GM23338 (cell line): ENCODE measurements around the gene SOS1. TPM values are rescaled to one million over a fixed set of nuclear protein-coding genes. Genes with fewer than 3 reads are reported as not detected.

Experiments used
- ATAC-seq: fragments of 200-7000 bp; cut with Tn5 transposase; 3 replicates; pipeline ENCODE4 v1.9.1; 2020
- DNase-seq: peaks from one replicate; pipeline ENCODE4 v3.0.0-alpha.2; 2015; ENCODE audit warnings: low spot score
- H2AFZ ChIP-seq: fragments of 200-600 bp; sonication (generic); 2 replicates; pipeline ENCODE4 v1.8.0; 2016; ENCODE audit warnings: antibody characterized with exemption, mild to moderate bottlenecking, moderate library complexity
- H3F3A ChIP-seq: fragments of 200-600 bp; sonication (generic); replicated peaks from 2 replicates; pipeline ENCODE4 v1.8.0; 2017; ENCODE audit warnings: antibody characterized with exemption, mixed run types, low read depth
- H3K27ac ChIP-seq: fragments of 200-600 bp; sonication (generic); 2 replicates; pipeline ENCODE4 v1.6.1; 2016; ENCODE audit warnings: low read depth
- H3K27me3 ChIP-seq: fragments of 200-600 bp; sonication (generic); 2 replicates; pipeline ENCODE4 v1.8.0; 2016; ENCODE audit warnings: mild to moderate bottlenecking, mixed run types, moderate library complexity; ENCODE audit not compliant: insufficient read depth
- H3K36me3 ChIP-seq: fragments of 200-600 bp; sonication (generic); 2 replicates; pipeline ENCODE4 v1.8.0; 2016; ENCODE audit warnings: mild to moderate bottlenecking; ENCODE audit not compliant: insufficient read depth
- H3K4me1 ChIP-seq: fragments of 200-600 bp; sonication (generic); 2 replicates; pipeline ENCODE4 v1.8.0; 2016; ENCODE audit warnings: mild to moderate bottlenecking, moderate library complexity; ENCODE audit not compliant: insufficient read depth
- H3K4me2 ChIP-seq: fragments of 200-600 bp; sonication (generic); 2 replicates; pipeline ENCODE4 v1.7.1; 2017; ENCODE audit warnings: mixed run types
- H3K4me3 ChIP-seq: fragments of 200-600 bp; sonication (generic); 2 replicates; pipeline ENCODE4 v1.6.1; 2016; ENCODE audit warnings: mixed run types
- H3K79me2 ChIP-seq: fragments of 200-600 bp; sonication (generic); replicated peaks from 2 replicates; pipeline ENCODE4 v1.8.0; 2017; ENCODE audit warnings: mild to moderate bottlenecking; ENCODE audit not compliant: insufficient read depth
- H3K9me2 ChIP-seq: fragments of 200-600 bp; sonication (generic); 2 replicates; pipeline ENCODE4 v1.8.0; 2017; ENCODE audit not compliant: insufficient read depth
- H4K20me1 ChIP-seq: fragments of 200-600 bp; sonication (generic); replicated peaks from 2 replicates; pipeline ENCODE4 v1.8.0; 2017; ENCODE audit warnings: mild to moderate bottlenecking; ENCODE audit not compliant: insufficient read depth
- H3K27ac Mint-ChIP-seq: 2 replicates; pipeline ENCODE4 v1.8.0; 2020; ENCODE audit warnings: inconsistent platforms, mild to moderate bottlenecking, moderate library complexity, mixed read lengths
- H3K27me3 Mint-ChIP-seq: 3 replicates; pipeline ENCODE4 v1.8.0; 2022; ENCODE audit warnings: low read depth, mild to moderate bottlenecking, moderate library complexity, mixed read lengths, inconsistent platforms; ENCODE audit not compliant: insufficient read depth, poor library complexity
- H3K36me3 Mint-ChIP-seq: 3 replicates; pipeline ENCODE4 v1.8.0; 2021; ENCODE audit warnings: low read depth, mild to moderate bottlenecking, inconsistent platforms, moderate library complexity, mixed read lengths
- H3K4me1 Mint-ChIP-seq: 3 replicates; pipeline ENCODE4 v1.8.0; 2020; ENCODE audit warnings: mild to moderate bottlenecking, inconsistent platforms, mixed read lengths
- H3K4me3 Mint-ChIP-seq: 3 replicates; pipeline ENCODE4 v1.8.0; 2021; ENCODE audit warnings: moderate library complexity, mild to moderate bottlenecking, inconsistent platforms, mixed read lengths
- H3K9me3 Mint-ChIP-seq: 3 replicates; pipeline ENCODE4 v1.8.0; 2020; ENCODE audit warnings: moderate library complexity, mild to moderate bottlenecking, inconsistent platforms, mixed read lengths
- CREB1 ChIP-seq: fragments of 250-450 bp; sonication (Bioruptor Pico); IDR thresholded peaks from 2 replicates; pipeline ENCODE4 v1.5.0; 2020; ENCODE audit warnings: low read depth, mild to moderate bottlenecking, moderate library complexity
- EZH2 ChIP-seq: fragments of 200-600 bp; sonication (generic); IDR thresholded peaks from one replicate; pipeline ENCODE4 v1.8.0; 2017; ENCODE audit warnings: antibody characterized with exemption, mild to moderate bottlenecking, low read depth; ENCODE audit not compliant: unreplicated experiment
- EZH2phosphoT487 ChIP-seq: fragments of 200-600 bp; sonication (generic); IDR thresholded peaks from one replicate; pipeline ENCODE4 v1.8.1; 2018; ENCODE audit warnings: antibody characterized with exemption; ENCODE audit not compliant: unreplicated experiment
- NANOG ChIP-seq: IDR thresholded peaks from 2 replicates; pipeline ENCODE4 v1.6.1; 2016; ENCODE audit warnings: antibody characterized with exemption, borderline replicate concordance
- ZNF114 ChIP-seq: fragments of 250-450 bp; sonication (Bioruptor Pico); IDR thresholded peaks from 2 replicates; pipeline ENCODE4 v1.5.0; 2020; ENCODE audit warnings: mild to moderate bottlenecking, moderate library complexity
- polyA plus RNA-seq: library from polyadenylated mRNA; unstranded; fragments of >200 nt; fragmentation: Nextera tagmentation; extraction: Ambion mirVana; gene quantifications from 2 replicates; pipeline ENCODE4 v1.2.1, GENCODE V29; 2016
- total RNA-seq: library from RNA; depleted of rRNA; stranded (reverse); fragments of >200 nt; shearing (Covaris generic); gene quantifications from 2 replicates; pipeline ENCODE4 v1.2.3, GENCODE V29; 2014
- TF ChIP-seq, protein P1 (sequence below): IDR thresholded peaks from 2 replicates; pipeline ENCODE4 v1.6.1; 2016; ENCODE audit warnings: antibody characterized with exemption
- TF ChIP-seq, protein P2 (sequence below): IDR thresholded peaks from one replicate; pipeline ENCODE4 v1.6.1; 2018; ENCODE audit warnings: antibody characterized with exemption; ENCODE audit not compliant: unreplicated experiment
- TF ChIP-seq, protein P3 (sequence below): fragments of 250-450 bp; sonication (Bioruptor Pico); IDR thresholded peaks from 2 replicates; pipeline ENCODE4 v1.5.0; 2020; ENCODE audit warnings: mild to moderate bottlenecking, moderate library complexity

Gene SOS1
- total and polyA plus RNA-seq, 2 experiments from 2014 or later: 13.4 to 21.9 TPM

DNA sequence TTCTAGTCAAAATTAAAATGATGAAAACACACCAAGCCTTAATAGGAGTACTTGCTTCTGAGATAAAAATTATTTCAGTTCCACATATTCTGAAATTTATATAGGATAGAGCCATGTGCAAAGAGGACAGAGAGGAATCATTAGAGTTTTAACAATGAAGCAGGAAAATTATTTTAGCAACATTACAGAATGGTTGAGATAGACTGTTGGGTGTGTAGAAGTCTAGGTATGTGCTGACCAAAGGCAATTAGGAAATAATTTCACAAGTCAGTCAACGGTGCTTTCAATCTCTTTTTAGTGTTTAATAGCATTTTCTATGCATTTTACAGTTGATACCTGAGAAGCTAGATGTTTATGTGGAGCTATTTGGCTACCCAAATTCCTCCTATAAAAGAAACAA lies 25.2 kb downstream of the SOS1 start:
- Histone ChIP-seq H3K27me3 (no peaks in the 10 kb centered on the region), H3K9me2 (no peaks in the 10 kb centered on the region), H3K79me2 (peaks cover 98% of the 10 kb centered on the region), H3K4me3 (no peak overlapping the region), H3K4me1 (peaks cover 18% of the 10 kb centered on the region), H3K27ac (no peak overlapping the region), H2AFZ (no peak overlapping the region), H3F3A (no peaks in the 10 kb centered on the region), H3K36me3 (no peaks in the 10 kb centered on the region), H4K20me1 (peaks cover 14% of the 10 kb centered on the region; the same call in 1 of the 2 replicates), H3K4me2 (no peak overlapping the region)
- DNase-seq (no peak), ATAC-seq (no peak)
- Mint-ChIP-seq H3K9me3 (no peaks in the 10 kb centered on the region), H3K4me3 (no peak overlapping the region), H3K36me3 (no peaks in the 10 kb centered on the region; the same call in 2 of the 3 replicates), H3K27ac (no peak overlapping the region), H3K27me3 (peaks cover 3% of the 10 kb centered on the region), H3K4me1 (peaks cover 20% of the 10 kb centered on the region)
- TF ChIP-seq, protein P1, sequence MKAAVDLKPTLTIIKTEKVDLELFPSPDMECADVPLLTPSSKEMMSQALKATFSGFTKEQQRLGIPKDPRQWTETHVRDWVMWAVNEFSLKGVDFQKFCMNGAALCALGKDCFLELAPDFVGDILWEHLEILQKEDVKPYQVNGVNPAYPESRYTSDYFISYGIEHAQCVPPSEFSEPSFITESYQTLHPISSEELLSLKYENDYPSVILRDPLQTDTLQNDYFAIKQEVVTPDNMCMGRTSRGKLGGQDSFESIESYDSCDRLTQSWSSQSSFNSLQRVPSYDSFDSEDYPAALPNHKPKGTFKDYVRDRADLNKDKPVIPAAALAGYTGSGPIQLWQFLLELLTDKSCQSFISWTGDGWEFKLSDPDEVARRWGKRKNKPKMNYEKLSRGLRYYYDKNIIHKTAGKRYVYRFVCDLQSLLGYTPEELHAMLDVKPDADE: no peak
- TF ChIP-seq CREB1 (CRISPR knock-in tag) (no peak), EZH2 (no peak), EZH2phosphoT487 (no peak), ZNF114 (CRISPR knock-in tag) (no peak), NANOG (no peak)
- TF ChIP-seq, protein P2, sequence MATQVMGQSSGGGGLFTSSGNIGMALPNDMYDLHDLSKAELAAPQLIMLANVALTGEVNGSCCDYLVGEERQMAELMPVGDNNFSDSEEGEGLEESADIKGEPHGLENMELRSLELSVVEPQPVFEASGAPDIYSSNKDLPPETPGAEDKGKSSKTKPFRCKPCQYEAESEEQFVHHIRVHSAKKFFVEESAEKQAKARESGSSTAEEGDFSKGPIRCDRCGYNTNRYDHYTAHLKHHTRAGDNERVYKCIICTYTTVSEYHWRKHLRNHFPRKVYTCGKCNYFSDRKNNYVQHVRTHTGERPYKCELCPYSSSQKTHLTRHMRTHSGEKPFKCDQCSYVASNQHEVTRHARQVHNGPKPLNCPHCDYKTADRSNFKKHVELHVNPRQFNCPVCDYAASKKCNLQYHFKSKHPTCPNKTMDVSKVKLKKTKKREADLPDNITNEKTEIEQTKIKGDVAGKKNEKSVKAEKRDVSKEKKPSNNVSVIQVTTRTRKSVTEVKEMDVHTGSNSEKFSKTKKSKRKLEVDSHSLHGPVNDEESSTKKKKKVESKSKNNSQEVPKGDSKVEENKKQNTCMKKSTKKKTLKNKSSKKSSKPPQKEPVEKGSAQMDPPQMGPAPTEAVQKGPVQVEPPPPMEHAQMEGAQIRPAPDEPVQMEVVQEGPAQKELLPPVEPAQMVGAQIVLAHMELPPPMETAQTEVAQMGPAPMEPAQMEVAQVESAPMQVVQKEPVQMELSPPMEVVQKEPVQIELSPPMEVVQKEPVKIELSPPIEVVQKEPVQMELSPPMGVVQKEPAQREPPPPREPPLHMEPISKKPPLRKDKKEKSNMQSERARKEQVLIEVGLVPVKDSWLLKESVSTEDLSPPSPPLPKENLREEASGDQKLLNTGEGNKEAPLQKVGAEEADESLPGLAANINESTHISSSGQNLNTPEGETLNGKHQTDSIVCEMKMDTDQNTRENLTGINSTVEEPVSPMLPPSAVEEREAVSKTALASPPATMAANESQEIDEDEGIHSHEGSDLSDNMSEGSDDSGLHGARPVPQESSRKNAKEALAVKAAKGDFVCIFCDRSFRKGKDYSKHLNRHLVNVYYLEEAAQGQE: no peak
- TF ChIP-seq, protein P3, sequence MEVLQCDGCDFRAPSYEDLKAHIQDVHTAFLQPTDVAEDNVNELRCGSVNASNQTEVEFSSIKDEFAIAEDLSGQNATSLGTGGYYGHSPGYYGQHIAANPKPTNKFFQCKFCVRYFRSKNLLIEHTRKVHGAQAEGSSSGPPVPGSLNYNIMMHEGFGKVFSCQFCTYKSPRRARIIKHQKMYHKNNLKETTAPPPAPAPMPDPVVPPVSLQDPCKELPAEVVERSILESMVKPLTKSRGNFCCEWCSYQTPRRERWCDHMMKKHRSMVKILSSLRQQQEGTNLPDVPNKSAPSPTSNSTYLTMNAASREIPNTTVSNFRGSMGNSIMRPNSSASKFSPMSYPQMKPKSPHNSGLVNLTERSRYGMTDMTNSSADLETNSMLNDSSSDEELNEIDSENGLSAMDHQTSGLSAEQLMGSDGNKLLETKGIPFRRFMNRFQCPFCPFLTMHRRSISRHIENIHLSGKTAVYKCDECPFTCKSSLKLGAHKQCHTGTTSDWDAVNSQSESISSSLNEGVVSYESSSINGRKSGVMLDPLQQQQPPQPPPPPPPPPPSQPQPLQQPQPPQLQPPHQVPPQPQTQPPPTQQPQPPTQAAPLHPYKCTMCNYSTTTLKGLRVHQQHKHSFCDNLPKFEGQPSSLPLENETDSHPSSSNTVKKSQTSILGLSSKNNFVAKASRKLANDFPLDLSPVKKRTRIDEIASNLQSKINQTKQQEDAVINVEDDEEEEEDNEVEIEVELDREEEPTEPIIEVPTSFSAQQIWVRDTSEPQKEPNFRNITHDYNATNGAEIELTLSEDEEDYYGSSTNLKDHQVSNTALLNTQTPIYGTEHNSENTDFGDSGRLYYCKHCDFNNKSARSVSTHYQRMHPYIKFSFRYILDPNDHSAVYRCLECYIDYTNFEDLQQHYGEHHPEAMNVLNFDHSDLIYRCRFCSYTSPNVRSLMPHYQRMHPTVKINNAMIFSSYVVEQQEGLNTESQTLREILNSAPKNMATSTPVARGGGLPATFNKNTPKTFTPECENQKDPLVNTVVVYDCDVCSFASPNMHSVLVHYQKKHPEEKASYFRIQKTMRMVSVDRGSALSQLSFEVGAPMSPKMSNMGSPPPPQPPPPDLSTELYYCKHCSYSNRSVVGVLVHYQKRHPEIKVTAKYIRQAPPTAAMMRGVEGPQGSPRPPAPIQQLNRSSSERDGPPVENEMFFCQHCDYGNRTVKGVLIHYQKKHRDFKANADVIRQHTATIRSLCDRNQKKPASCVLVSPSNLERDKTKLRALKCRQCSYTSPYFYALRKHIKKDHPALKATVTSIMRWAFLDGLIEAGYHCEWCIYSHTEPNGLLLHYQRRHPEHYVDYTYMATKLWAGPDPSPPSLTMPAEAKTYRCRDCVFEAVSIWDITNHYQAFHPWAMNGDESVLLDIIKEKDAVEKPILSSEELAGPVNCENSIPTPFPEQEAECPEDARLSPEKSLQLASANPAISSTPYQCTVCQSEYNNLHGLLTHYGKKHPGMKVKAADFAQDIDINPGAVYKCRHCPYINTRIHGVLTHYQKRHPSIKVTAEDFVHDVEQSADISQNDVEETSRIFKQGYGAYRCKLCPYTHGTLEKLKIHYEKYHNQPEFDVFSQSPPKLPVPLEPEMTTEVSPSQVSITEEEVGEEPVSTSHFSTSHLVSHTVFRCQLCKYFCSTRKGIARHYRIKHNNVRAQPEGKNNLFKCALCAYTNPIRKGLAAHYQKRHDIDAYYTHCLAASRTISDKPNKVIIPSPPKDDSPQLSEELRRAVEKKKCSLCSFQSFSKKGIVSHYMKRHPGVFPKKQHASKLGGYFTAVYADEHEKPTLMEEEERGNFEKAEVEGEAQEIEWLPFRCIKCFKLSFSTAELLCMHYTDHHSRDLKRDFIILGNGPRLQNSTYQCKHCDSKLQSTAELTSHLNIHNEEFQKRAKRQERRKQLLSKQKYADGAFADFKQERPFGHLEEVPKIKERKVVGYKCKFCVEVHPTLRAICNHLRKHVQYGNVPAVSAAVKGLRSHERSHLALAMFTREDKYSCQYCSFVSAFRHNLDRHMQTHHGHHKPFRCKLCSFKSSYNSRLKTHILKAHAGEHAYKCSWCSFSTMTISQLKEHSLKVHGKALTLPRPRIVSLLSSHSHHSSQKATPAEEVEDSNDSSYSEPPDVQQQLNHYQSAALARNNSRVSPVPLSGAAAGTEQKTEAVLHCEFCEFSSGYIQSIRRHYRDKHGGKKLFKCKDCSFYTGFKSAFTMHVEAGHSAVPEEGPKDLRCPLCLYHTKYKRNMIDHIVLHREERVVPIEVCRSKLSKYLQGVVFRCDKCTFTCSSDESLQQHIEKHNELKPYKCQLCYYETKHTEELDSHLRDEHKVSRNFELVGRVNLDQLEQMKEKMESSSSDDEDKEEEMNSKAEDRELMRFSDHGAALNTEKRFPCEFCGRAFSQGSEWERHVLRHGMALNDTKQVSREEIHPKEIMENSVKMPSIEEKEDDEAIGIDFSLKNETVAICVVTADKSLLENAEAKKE (CRISPR knock-in tag): no peak
